Measurements from ENCODE around the gene BMP3. TPM values are rescaled to one million over a fixed set of nuclear protein-coding genes. Genes with fewer than 3 reads are reported as not detected.

Gene BMP3
- polyA plus RNA-seq, 1 donor from 2014 or later, result 0.05 TPM

DNA sequence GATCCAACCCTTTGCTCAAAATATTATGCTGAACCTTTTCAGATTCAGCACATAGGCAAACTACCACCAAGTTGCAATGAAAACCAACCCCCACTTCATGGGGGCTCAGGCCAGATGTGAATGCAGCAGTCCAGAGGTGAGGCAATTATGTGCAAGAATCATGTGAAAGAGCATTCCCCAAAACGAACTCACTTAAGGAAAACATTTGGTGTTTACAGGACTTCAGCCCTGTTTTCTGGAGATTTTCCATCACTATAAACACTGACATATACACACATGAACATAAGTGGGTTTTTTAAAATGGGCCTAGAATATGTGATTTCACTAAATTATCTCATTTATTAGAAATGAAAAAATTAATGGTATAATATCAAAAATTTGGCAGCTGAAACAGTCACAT, 31.5 kb downstream of the BMP3 start:
- Mint-ChIP-seq H3K9me3 (no peaks in the 10 kb centered on the region), H3K4me1 (peaks cover 0 to 4% (median 0%) of the 10 kb centered on the region in 3 donors), H3K27ac (no peak overlapping the region), H3K4me3 (peak overlapping the region in 1 of 4 donors; percentile 31), H3K27me3 (peaks cover 2% of the 10 kb centered on the region), H3K36me3 (no peaks in the 10 kb centered on the region)

DNA sequence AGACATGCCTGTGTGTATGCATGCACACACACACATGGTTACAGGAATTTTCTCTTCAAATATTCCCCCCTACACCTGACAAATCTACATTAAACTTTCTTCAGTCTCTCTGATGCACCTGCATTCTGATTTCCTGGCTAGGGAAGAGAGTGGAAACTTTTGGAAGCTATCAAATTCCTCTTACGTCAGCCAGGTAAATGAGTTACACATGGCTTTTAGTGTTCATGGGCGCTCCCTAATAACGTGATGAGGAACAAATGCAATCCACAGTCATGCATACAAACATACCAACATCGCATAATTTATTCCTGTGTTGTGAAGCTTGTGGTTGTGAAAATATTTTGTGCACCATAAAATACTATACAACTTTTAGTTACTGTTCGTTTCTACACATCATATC, 34.9 kb downstream of the BMP3 start:
- Mint-ChIP-seq H3K4me1 (peaks cover 0 to 4% (median 0%) of the 10 kb centered on the region in 3 donors), H3K27ac (no peak overlapping the region), H3K9me3 (no peaks in the 10 kb centered on the region), H3K4me3 (no peak overlapping the region), H3K36me3 (no peaks in the 10 kb centered on the region), H3K27me3 (peaks cover 5% of the 10 kb centered on the region)

DNA sequence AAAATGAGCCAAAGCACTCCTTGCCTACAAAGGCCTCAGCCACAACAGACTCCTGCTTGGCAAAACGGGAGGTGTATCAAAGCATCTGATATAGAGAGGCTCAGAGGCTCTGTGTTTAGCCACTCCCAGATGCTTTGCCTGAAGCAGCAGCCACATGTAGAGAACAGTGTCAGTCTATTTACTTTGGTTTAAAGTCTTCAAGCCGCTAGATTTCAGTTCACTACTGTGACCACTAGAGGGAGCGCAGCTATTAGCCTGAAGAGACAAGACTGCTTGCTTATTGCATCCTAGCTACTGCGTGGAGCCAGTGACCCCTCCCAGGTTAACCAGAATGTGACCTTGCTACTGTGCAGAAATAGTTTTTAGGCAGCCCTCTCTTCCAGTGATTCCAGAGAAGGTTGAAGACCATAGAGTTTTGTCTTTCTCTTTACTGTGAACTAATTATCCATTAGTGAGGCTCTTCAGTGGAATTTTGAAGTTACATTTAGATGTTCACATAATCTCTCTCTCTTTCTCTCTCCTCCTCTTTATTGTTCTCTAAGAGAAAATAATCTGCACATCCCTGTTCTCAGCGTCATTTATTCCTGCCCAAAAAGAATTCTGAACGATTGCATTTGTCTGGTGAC, 39.3 kb downstream of the BMP3 start:
- H3K27me3 Mint-ChIP-seq, result peaks cover 5% of the 10 kb centered on the region
- H3K4me3 Mint-ChIP-seq, result no peak overlapping the region

DNA sequence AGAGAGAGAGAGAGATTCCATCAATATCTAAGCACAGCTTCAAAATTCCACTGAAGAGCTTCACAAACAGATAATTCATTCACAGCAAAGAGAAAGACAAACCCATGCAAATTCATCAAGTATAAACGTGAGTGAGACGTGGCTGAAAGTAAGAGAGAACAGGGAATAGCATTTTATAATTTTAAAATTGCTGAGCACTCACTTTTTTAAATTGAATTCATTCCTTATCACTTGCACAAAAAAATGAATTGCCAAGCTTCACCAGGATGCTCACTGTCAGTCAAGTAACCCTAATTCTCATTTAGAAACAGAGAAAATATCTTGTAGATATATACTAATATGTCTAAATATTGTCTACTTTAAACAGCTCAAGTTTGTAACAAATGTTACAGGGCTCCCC, 40.5 kb downstream of the BMP3 start:
- Mint-ChIP-seq H3K4me1 (no peaks in the 10 kb centered on the region), H3K36me3 (peaks cover 3% of the 10 kb centered on the region)

More for the DNA sequence above, 39.3 kb downstream of the BMP3 start:
- Mint-ChIP-seq H3K4me1 (no peaks in the 10 kb centered on the region), H3K36me3 (peaks cover 3% of the 10 kb centered on the region), H3K9me3 (no peaks in the 10 kb centered on the region), H3K27ac (no peak overlapping the region)

DNA sequence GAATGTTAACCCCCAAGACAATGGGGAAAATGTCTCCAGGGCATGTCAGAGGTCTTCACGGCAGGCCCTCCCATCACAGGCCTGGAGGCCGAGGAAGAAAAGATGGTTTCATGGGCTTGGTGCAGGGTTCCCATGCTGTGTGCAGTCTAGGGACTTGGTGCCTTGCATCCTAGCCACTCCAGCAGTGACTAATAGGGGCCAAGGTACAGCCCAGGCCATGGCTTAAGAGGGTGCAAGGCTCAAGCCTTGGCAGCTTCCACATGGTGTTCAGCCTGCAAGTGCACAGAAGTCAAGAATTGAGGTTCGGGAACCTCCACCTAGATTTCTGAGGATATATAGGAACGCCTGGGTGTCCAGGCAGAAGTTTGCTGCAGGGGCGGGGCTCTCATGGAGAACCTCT, 50.6 kb downstream of the BMP3 start:
- Mint-ChIP-seq H3K27me3 (peaks cover 5% of the 10 kb centered on the region), H3K4me3 (no peak overlapping the region), H3K9me3 (peaks cover 0 to 4% (median 0%) of the 10 kb centered on the region in 3 donors), H3K27ac (no peak overlapping the region), H3K36me3 (no peaks in the 10 kb centered on the region), H3K4me1 (no peaks in the 10 kb centered on the region)

More for the DNA sequence above, 40.5 kb downstream of the BMP3 start:
- H3K4me3 Mint-ChIP-seq, result no peak overlapping the region
- no peak overlapping the region for H3K27ac Mint-ChIP-seq
- no peaks in the 10 kb centered on the region for H3K9me3 Mint-ChIP-seq
- H3K27me3 Mint-ChIP-seq, result peaks cover 5% of the 10 kb centered on the region

DNA sequence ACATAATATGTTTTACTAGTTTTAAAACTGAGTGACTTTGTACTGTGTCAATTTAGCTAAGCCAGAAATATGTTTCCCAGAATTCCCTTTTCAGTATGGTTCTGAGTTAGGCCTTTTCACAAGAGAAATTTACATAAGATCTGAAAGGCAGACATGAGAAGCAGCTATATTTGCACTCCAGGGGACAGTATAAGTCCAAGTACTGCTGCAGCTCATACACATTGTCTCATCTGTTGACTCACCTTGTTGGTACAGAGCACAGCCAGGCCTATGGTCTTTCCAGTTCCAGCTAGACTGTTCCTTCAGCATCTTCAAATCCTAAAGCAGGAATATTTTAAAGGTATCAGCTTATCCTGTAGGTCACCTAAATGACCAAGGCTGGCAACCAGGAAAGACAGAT, 53.5 kb downstream of the BMP3 start:
- Mint-ChIP-seq H3K27ac (no peak overlapping the region), H3K9me3 (peaks cover 0 to 4% (median 0%) of the 10 kb centered on the region in 3 donors), H3K4me3 (no peak overlapping the region), H3K36me3 (no peaks in the 10 kb centered on the region), H3K27me3 (peaks cover 2% of the 10 kb centered on the region), H3K4me1 (no peaks in the 10 kb centered on the region)

DNA sequence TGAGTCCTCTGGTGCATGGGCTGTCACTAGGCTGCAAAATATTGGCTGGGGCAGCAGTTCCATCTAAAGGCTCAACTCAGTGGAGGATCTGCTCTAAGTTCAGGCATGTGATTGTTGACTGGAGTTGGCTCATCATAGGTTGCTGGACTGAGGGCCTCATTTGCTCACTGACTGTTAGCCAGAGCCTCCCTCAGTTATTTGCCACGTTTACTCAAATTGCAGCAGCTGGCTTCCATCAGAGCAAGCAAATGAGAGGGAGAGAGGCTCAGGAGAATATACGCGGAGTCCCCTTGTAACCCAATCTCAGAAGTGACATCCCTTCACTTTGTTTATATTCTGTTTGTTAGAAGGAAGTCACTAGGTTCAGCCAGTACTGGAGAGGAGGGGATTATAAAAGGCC, 54.1 kb downstream of the BMP3 start:
- peaks cover 2% of the 10 kb centered on the region for H3K27me3 Mint-ChIP-seq
- H3K9me3 Mint-ChIP-seq, result peaks cover 0 to 4% (median 0%) of the 10 kb centered on the region in 3 donors
- no peaks in the 10 kb centered on the region for H3K4me1 Mint-ChIP-seq
- no peaks in the 10 kb centered on the region for H3K36me3 Mint-ChIP-seq
- no peak overlapping the region for H3K4me3 Mint-ChIP-seq
- H3K27ac Mint-ChIP-seq, result no peak overlapping the region

DNA sequence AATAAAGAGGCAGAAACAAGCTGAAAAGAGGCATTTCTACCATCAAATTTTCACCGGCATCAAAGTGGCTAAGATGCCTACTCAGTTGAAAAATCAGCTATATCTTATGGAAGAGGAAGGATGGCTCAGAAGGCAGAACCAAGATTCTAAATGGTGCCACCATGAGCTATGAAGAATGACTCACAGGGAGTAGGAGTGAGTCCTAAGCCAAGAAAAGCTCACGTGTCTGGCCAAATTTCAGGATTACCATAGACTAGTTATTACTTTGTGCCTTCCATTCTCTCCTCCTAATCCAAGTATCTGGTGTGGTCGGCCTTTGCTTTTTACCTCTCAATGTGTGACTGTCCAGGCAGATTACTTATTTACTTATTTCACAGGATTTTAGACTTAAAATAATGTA, 54.8 kb downstream of the BMP3 start:
- no peaks in the 10 kb centered on the region for H3K4me1 Mint-ChIP-seq
- peaks cover 2% of the 10 kb centered on the region for H3K27me3 Mint-ChIP-seq
- H3K4me3 Mint-ChIP-seq, result no peak overlapping the region
- no peak overlapping the region for H3K27ac Mint-ChIP-seq
- no peaks in the 10 kb centered on the region for H3K36me3 Mint-ChIP-seq
- H3K9me3 Mint-ChIP-seq, result peaks cover 0 to 4% (median 0%) of the 10 kb centered on the region in 3 donors

DNA sequence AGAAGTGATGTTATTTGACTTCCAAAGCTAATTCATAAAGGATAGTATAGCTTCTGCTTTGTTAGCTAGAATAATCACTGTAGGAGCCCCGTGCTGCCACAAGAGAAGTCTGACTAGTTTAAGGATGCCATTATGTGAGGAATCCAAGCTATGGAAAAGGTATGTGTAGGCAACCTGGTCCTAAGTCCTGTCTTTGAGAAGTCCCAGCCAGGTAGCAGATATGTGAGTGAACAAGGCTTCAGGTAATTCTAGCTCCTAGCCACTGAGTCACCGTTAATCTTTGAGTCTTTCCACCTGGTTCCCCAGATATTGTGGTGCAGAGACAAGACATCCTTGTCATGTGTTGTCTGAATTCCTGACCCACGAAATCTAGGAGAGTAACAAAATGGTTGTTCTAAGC, 55.5 kb downstream of the BMP3 start:
- Mint-ChIP-seq H3K4me1 (no peaks in the 10 kb centered on the region), H3K27ac (no peak overlapping the region), H3K9me3 (no peaks in the 10 kb centered on the region)

DNA sequence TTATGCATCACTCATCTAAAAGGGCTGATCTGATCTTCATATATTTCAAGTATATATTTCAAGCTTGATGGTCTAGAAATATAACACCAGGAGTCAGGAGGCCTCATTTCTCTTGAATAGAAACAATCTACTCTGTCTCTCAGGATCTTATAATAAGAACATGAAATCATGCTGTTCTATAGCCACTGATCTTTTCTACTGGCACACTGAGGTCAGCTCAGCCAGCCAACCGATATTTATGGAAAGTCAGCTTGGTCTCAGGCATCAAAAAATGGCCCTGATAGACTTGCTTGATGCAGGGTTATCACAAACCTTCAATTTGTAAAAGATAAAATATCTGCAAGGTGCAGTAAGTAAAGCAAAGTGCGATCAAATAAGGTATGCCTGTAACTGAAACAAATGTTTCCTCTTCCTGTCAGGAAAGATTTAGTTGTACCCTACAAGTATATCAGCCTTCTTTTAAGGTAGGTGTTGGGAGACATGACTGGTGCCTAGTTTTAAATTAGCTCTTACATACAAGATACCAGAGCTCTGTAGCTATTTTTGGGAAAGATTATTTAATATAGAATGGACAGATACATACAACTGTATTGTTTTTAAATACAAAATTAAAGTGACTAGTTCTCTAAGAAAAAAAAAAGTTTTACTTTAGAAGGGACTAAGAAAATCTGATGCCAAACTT, 63.4 kb downstream of the BMP3 start:
- no peak overlapping the region for H3K27ac Mint-ChIP-seq
- H3K27me3 Mint-ChIP-seq, result no peaks in the 10 kb centered on the region
- H3K4me3 Mint-ChIP-seq, result no peak overlapping the region
- peaks cover 3% of the 10 kb centered on the region for H3K36me3 Mint-ChIP-seq
- no peaks in the 10 kb centered on the region for H3K4me1 Mint-ChIP-seq
- no peaks in the 10 kb centered on the region for H3K9me3 Mint-ChIP-seq

More for the DNA sequence above, 55.5 kb downstream of the BMP3 start:
- Mint-ChIP-seq H3K4me3 (no peak overlapping the region), H3K27me3 (peaks cover 2% of the 10 kb centered on the region), H3K36me3 (no peaks in the 10 kb centered on the region)

DNA sequence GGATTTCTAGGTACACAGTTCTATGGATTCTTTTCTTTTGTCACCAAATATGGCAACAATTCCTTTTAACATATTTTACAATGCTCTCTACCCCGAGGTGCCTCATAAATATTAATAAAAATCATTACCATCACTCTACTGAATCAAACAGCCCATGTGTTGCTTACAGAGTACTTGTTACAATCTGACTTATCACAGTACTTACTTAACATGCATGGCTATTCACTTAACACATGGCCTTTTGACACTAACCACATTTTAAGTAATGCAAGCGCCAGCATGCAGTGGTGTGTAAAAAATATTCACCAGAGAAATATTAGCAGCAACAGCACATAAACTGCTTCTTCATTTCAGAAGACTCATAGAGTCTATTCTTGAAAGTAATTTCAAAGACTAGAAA, 64.9 kb downstream of the BMP3 start:
- no peak overlapping the region for H3K27ac Mint-ChIP-seq
- H3K9me3 Mint-ChIP-seq, result no peaks in the 10 kb centered on the region
- no peaks in the 10 kb centered on the region for H3K4me1 Mint-ChIP-seq
- H3K4me3 Mint-ChIP-seq, result no peak overlapping the region
- peaks cover 3% of the 10 kb centered on the region for H3K36me3 Mint-ChIP-seq
- H3K27me3 Mint-ChIP-seq, result peaks cover 1% of the 10 kb centered on the region

DNA sequence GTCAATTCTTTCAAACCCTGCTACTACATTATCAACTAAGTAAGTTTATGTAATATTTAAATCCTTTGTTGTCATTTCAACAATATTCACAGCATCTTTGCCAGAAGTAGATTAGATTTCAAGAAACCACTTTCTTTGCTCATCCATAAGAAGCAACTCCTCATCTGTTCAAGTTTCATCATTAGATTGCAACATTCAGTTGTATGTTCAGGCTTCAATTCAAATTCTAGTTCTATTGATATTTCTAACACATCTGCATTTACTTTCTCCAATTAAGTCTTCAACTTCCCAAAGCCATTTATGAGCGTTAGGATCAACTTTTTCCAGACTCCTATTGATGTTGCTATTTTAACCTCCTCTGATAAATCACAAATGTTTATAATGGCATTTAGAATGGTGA, 66.1 kb downstream of the BMP3 start:
- Mint-ChIP-seq H3K4me3 (no peak overlapping the region), H3K9me3 (no peaks in the 10 kb centered on the region), H3K27ac (no peak overlapping the region), H3K36me3 (peaks cover 3% of the 10 kb centered on the region), H3K4me1 (no peaks in the 10 kb centered on the region), H3K27me3 (peaks cover 1% of the 10 kb centered on the region)

DNA sequence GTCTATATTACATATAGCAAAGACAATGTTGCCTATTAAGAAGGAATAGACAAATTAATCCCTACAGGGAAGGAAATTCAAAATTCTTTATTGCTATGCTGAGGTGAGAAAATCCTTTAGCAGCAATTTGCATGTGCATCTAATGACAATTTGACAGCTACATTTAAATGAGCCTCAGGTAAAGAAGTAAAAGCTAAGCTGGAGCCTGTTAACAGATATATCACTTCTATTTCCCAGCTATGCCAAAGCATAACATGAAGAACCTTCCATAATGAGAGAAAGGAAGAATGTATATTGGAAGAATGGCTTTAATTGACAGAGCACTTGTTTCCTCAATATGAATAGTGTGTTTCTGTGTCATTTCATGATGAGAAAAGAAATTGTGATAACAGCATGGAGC, 71.6 kb downstream of the BMP3 start:
- no peak overlapping the region for H3K27ac Mint-ChIP-seq
- no peaks in the 10 kb centered on the region for H3K36me3 Mint-ChIP-seq
- H3K27me3 Mint-ChIP-seq, result peaks cover 1% of the 10 kb centered on the region
- no peaks in the 10 kb centered on the region for H3K9me3 Mint-ChIP-seq
- H3K4me3 Mint-ChIP-seq, result no peak overlapping the region
- H3K4me1 Mint-ChIP-seq, result peaks cover 4 to 14% (median 12%) of the 10 kb centered on the region in 3 donors

DNA sequence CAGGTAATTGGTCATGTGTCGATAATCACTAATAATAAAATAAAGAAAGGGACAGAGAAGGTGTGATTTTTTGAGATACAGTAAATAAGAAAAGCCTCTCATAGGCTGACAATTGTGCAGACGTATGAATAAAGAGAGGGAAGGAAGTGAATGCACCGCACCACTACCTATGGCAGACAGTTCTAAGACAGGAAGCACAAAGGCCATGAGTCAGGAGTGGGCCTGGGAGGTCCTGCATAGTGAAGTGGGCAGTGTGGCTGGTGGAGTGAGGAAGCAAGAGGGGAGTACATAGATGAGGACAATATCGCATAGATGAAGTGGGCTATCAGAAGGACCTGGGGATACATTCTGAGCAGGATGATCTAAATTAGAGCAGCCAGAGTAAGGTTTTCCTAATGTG, 75.6 kb downstream of the BMP3 start:
- Mint-ChIP-seq H3K9me3 (no peaks in the 10 kb centered on the region), H3K4me3 (peak overlapping the region in 1 of 4 donors; percentile 40), H3K27ac (peak overlapping the region in 1 of 3 donors; percentile 32)

More for the DNA sequence above, 75.6 kb downstream of the BMP3 start:
- Mint-ChIP-seq H3K27me3 (no peaks in the 10 kb centered on the region), H3K36me3 (no peaks in the 10 kb centered on the region), H3K4me1 (peaks cover 4 to 14% (median 12%) of the 10 kb centered on the region in 3 donors)

All from IgD-negative memory B cell (primary cell).